NCI-H146 (cell line): ENCODE results near the gene KAZN.
A peak's percentile ranks its signal among the peaks of the same experiment; 100 is the strongest.

Experiments used
- DNase-seq: peaks from one replicate; lab custom pipeline; 2025; lab: John Stamatoyannopoulos, UW

Gene KAZN

DNA sequence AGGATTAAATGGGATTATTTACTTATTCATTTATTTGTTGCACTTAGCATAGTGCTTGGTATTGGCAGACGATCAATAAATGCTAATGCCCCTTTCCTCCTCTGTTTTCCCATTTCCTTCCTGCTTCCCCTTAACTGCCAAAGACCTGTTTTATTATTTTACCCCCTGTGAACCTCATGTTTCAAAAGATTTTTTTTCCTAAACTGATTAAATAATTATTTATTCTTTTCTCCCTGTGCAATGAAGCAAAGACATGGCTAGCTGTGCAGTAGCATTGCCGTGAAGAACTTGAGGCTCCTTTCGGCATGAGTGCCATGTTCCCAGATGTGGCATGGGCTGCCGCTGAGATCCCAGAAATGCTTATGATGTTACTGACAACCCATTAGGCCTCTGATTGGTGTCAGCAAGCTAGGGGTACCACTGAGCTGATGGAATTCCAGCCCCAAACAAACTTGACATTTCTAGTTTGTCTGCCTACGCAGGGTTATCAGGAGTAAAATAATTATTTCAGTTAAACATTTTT lies 288.6 kb downstream of the KAZN start:
- no peak for DNase-seq

DNA sequence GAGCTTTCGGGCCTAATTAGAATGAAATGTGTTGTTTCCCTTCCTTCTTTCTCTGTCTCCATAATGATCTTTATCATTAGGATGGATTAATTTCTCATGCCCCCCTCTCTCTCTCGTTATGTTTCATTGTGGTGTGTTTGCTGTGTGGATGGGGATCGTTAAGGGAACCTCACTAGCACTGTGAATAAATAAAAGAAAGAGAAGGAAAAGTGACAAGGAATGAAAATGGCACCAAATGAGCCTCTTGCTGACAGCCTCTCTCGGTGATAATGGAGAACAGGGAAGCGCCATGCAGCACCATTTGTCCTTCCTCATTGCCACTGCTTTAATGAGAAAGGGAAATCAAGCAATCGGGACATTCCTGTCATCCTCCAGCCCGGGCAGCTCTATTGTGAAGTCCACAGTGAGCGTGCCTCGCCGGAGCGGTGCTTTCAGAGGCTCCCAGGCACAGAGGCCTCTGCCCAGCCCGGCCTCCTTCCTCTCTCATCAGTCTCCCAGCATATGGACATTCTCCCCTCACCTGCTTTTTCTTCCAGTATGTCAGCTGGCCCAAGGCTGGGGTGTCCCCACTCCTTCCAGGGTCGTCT lies 289.4 kb downstream of the KAZN start:
- no peak for DNase-seq

DNA sequence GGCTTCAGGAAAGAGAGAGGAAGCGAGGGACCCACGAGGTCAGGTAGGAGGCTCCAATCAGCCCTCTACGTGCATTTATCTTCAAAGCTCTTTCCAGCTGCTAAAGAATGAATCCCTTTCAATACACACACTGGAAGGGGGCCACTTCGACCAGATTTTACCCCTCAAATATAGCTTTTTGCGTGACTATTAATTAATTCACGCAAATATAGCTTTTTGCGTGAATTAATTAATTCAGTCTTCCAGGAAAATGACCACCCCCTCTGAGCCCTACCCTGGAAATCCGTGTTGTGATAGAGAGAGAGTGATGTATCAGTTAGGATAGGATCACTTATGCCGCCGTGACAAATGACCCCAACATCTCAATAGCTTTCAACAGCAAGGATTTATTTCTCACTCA lies 289.9 kb downstream of the KAZN start:
- DNase-seq = no peak

DNA sequence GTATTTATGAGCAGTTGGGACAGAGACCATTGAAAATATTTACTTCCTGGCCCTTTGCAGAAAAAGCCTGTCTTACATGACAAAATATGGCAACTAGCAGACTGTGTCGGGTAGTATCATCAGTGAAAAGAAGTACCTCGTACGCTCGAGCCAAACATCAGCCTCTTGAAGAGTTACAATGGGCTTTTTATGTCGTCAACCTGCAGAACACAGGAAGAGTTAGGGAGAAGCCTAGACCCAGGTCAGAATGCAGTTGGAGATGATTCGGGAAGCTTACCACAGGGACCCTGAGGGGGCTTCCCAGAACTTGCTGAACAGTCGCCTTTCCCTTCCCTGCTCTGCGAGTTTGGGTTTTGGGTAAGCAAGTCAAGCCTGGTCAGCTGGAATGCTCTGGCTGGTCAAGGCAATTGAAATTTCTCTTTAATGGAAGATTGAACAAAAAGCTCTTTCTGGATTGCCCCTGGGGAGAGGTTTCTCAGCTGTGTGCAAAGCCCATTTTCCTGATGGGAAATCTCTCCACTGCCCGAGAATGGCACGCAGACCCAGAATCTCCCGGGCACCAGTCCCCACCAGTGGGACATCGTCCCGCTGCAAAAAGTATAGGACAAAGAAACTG lies 291.4 kb downstream of the KAZN start:
- DNase-seq = no peak

DNA sequence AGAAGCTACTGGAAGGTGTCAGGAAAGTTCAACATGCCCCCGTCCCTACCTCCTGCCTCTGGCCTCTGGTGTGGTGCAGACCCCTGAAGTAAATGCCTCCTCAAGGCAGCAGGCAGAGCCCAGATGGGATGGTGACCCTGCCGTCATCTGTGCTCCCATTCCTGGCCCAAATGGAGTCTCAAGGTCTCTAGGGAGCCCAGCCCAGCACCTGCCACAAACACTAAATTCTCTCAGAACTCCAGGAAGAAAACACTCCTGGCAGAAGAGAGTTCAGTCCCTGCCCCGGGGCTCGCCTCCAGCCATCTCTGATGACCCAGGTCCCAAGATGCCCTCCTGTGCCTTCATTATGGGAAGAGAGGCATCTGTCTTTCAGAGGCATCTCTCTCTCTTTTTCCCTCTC lies 293.5 kb downstream of the KAZN start:
- DNase-seq = no peak

DNA sequence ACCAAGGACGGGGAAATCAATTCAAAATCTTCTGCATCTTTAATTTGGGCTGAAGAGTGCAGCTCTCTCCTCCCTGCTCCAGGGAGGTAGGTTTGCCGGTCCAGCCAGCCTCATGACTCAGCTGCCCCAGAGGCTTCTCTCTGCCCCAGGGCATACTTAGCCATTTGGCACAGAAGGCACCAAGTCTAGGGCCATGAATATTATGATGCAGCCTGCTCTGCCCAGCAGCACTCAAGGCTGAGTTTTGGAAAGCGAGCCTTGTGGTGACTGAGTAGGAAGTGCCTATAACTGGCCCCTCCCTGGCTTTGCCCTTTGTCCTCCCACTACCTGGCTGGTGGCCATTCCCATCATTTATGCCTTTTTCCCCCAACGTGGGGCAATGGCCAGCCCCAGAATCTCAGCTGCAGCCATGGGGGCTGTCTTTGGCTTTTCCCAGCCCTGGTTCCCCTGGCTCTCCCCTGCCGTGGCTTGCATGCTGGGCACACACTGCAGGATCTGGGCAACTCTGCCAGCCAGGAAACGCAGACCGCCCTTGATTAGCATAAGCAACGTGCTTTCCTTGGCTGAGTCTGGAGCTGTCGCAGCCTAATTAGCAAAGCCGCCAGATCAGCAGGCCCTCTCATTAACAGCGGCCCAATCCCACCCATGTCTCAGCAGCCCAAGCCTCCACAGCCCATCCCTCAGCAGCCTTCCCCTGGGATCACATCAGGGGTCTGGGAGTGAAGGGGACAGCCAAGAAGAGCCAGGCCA lies 296.5 kb downstream of the KAZN start:
- DNase-seq = peak; percentile 25

DNA sequence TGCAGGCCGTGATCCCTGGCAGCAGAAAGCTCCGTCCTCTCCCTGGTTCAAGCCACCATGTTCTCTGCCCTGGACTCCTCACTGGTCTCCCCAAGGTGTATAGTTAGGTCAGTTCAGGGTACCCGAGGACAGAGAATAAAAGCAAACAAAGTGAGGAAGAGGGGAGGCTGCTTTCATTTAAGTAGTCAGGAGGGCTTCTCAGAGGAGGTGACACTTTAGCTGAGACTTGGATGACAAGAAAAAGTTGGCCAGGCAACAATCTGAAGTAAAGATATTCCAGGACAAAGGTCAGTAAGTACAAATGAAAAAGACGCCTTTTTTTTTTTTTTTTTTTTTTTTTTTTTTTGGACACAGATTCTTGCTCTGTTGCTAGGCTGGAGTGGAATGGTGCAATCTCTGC lies 297.2 kb downstream of the KAZN start:
- no peak for DNase-seq

DNA sequence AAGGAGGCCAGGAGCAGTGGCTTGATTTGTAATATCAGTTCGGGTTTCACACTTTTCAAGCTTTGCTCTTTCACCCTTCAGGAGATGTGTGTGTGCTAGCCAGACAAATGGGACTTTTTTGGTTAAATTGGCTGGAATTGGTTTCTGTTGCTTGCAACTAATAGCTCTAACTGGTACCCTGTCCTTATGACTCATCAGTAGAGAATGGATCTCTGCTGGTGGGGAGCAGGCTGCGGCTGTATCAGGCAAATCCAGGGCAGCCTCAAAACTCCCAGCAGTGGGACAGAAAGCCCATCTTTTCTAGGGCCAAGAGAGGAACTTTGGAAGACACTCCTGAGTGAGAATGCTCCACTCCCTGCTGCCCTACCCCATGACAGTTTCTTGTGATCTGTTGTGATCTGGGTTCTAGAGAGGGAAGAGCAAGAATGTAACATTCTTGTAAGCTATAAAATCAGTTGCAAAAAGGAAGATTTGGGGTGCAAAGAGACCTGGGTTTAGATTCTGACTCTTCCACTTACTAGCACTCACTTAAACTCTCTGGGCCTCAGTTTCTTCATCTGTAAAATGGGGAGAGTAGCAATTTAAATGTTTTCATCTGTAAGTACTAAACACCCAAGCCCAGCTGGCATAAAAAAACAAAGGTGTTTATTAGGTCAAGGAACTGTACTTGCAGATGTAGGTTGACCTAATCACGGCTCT lies 298.0 kb downstream of the KAZN start:
- DNase-seq = no peak

DNA sequence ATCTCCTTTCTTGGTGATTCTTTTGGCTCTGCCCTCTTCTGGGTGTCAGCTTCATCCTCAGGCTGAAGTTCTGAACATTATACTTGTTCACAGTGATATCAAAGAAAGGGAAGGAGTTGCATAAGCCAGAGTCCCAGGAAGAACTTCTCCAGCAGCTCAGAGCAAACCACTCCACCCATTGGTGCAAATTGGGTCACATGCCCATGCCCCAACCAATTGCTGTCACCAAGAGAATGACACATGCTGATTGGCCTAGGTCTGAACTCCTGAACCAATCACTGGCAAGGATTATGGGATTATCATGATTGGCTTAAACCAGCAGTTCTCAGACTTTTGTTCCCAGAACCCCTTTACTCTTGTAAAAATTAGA lies 298.6 kb downstream of the KAZN start:
- no peak for DNase-seq

DNA sequence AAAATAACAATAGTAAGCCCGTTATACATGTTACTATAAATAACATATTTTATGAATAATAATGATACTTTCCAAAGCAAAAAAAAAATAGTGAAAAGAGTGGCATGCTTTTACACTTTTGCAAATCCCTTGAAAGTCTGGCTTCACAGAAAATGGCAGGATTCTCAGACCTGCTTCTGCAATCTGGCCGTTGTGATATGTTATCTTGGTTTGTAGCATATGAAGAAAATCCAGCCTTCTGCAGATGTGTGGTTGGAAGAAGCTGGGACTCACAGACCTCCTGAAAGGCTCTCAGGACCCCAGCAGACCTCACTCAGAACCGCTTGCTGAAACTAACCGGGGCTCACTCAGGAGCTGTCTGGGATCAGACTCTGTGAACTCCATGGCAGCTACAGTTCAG lies 299.1 kb downstream of the KAZN start:
- no peak for DNase-seq

DNA sequence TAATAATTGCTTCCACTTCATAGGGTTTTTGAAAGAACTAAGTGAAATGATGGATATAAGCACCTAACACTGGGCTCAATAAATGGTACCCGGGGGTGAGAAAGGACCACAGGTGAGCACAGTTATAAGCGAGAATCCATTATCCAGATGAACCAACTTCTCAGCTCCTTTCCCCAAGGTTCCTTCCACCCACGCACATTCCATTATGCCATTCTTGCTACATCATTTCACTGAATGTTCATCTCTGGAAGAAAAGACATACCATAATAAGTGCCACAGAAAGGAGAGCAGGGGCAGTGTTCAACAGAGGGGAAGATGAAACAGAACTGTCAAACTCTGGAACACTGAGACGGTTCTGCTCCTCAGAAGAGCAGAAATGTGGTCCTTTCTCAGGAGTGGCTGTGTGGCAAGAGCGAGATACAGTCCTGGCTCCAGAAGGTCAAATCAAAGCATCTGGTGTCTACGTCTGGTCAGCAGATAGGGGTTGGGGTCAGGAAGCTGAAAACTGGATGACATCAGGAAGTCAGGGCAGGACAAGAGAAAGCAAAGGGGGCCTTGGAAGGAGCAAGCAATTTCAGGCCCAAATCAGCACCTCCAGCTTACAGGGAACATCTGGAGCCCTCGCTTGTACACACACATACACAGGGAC lies 299.6 kb downstream of the KAZN start:
- no peak for DNase-seq

DNA sequence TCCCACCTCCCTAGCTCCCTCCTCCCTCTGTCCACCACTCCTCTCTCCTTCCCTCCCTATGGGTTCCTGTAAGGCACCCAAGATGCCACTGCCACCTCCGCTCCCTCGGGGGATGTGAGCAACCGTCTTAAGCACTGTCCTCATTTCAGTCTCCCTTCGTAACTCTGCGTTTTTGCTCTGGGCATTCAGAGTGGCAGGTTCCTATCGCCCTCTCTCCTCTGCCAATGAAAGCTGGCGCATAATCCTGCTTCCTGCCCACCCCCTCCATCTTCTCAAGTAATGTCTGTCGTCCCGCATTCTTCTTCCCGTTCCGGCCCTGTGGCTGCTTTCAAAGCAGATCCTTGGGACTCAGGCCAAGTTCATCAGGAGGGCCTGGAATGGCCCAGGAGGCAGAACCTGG lies 301.2 kb downstream of the KAZN start:
- DNase-seq = no peak

DNA sequence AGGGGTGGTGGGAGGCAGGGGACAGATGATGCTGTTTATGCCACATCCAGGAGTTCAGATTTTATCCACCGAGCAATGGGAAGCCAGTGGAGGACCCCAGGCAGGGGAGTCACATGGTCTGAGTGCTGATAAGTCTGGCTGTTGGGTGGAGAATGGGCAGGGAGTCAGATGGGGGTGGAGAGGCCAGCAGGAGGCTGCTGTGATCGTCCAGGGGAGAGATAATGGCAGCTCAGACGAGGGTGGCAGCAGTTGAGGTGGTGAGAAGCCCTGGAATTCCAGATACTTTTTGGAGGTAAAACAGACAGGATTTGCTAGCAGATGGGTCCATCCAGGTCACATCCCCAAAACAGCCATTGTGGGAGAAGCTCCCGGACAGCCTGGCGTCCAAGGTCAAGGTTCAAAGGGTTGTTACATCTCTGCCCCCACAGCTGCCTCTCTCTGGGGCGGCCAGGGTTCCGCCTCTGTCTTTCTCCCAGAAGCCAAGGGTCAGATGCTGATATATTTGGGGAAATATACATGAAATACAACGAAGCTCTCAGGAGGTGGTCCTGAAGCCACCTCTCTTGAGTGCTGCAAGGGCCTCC lies 303.0 kb downstream of the KAZN start:
- DNase-seq = no peak

DNA sequence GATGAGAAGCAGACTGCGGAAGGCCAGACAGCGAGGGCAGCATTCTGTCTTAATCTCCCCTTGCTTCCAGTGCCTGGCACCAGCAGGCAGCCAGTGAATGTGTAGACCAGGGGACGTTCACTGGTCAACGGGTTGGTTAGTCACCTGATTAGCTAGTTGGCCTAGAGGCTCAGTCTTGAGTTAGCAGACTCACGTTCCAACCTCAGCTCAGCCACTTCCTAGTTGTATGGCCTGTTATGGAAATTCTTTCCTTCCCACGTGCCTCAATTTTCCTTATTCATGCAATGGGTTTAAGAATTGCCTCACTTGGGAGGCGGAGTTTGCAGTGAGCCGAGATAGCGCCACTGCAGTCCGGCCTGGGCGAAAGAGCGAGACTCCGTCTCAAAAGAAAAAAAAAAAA lies 305.4 kb downstream of the KAZN start:
- DNase-seq = no peak

DNA sequence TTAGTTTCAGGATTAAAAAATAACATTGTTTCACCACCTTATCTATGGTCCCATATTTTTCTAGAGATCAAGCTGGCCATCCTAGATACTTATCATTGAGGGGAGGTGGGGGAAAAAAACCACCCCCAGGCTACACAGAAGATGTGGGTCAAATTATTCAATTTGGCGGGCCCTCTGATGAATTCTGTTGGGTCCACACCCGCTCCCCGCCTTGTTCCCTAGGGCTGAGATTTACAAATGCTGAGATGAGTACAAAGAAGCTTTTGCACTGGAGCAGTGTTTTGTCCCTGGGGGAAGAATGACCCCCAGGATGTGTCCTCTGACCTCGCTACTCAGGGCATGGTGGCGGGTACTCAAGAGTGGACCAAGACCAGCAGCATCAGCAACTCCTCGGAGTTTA lies 308.2 kb downstream of the KAZN start:
- no peak for DNase-seq

DNA sequence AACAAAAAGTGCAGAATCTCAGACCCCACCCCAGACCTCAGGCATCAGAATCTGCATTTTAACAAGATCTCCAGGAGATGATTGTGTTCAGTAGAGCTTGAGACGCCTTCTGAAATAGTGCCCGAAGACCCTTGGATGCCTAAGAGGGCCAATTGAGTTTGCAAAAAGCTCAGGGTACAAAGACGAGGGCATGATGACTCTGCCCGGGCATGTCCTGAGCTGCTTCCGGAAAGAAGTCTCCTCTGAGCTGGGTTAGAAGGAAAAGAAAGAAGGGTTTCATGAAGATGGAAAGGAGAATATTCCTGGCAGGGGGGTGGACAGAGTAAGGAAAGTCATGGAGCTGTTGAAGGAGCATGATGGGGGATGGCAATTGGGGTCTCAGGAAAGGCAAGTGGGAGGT lies 308.9 kb downstream of the KAZN start:
- DNase-seq = no peak

DNA sequence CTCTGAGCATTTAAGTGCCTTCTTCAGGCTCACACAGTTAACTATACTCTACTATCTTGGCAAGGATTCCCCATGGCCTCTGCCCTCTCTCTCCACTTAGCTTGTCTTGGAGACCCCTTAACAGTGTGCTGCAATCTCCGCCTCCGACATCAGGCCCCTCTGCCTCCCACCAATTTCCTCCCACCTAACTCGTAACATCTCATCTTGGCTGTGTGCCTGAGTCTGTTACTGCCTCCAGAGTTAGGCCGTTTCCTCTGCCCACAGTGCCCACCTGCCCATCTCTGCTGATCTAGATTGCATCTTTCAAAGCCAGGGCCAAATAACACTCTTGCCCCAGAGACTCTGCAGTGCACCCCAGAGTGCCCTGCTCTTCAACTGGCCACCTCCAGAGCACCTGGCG lies 310.8 kb downstream of the KAZN start:
- no peak for DNase-seq

DNA sequence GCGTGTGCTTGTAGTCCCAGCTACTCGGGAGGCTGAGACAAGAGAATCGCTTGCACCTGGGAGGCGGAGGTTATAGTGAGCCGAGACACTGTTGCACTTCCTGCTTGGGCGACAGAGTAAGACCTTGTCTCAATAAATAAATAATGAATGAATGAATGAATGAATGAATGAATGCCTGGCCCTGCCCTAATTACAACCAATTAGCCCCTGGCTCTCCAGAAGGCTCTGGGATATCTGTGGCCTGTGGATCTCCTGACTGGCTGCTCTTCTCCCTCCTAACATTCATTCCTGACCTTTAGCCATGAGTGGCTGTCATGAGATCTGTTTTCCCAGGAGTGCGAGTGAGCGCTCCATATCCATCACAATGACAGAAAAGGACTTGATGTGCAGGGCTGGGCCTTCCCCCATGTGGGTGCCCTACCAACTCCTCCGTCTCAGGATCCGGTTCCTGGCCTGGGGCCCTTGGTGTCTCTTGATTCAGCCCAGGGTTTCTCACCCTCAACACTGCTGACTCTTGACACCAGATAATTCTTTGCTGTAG lies 311.5 kb downstream of the KAZN start:
- DNase-seq = no peak

DNA sequence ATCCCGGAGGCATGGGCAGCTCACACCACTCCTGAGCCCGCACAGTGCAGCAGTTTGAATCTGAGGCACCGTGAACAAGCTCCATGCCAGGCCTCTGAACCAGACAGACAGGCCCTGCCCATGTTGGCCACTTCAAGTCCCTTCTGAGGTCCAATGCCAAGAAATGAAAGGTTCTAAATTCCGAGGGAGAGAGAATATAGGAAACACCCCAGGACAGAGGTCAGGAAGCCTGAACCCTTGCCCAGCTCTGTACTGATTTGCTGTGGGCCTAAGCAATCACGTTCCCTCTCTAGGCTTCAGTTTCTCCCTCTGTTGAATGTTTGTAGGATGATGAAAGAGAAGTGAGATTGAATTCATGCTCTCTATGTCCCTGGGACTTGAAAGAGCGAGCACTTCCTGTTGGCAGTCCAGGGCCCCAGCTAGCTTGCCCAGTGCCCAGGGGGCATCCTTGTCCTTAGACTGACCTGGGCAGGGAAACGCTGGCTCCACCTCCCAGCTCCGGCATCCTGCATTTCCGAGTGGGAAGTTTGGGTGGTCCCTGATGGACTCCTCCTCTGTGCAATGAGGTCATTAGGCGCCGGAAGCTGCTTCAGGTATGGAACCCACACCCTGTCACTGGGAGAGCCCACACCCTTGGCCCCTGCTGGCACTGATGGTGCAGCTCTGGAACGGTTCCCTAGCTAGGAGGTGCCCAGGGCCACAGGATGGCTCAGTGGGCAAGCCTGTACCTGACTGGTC lies 312.7 kb downstream of the KAZN start:
- DNase-seq = no peak

DNA sequence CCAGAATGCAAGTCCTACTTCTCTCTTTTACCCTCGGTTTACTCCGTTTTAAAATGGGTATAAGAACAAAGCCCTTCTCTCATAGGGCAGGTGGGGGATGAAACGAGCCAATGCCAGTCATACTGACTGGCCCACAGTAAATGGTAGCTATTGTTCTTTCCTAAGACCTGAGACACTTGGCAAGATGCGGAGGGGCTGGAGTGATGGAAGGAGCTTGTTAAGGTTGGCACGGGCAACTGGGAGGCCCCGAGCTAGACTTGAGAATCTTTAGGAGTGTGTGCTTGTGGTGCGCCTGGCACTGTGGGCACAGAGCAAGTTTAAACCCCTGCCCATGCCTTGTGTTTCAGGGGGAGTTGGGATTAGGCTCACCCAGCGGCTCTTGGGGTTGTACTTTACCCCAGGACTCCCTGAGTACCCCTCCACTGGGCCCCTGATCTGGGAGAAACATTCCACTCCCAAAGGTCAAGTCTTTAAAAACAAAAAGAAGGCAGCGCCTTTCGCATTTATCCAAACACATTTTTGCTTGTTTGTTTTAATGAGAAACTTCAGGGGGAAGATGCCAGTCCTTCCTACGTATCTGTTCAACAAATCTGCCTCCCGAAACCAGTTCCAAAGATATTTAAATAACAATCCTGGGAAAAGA lies 314.5 kb downstream of the KAZN start:
- DNase-seq = no peak
